NCI-H2029 treated with DMSO at 0.1 percent for 48 hours (cell line): ENCODE data around the gene DCTN1.
"Not testable (repeated sequence)": the region's sequence is repeated elsewhere in the genome, so short reads cannot be mapped to it uniquely, and the experiment has no call there.

Experiments
- DNase-seq: peaks from one replicate; lab custom pipeline; 2025; lab: John Stamatoyannopoulos, UW

Gene DCTN1

DNA sequence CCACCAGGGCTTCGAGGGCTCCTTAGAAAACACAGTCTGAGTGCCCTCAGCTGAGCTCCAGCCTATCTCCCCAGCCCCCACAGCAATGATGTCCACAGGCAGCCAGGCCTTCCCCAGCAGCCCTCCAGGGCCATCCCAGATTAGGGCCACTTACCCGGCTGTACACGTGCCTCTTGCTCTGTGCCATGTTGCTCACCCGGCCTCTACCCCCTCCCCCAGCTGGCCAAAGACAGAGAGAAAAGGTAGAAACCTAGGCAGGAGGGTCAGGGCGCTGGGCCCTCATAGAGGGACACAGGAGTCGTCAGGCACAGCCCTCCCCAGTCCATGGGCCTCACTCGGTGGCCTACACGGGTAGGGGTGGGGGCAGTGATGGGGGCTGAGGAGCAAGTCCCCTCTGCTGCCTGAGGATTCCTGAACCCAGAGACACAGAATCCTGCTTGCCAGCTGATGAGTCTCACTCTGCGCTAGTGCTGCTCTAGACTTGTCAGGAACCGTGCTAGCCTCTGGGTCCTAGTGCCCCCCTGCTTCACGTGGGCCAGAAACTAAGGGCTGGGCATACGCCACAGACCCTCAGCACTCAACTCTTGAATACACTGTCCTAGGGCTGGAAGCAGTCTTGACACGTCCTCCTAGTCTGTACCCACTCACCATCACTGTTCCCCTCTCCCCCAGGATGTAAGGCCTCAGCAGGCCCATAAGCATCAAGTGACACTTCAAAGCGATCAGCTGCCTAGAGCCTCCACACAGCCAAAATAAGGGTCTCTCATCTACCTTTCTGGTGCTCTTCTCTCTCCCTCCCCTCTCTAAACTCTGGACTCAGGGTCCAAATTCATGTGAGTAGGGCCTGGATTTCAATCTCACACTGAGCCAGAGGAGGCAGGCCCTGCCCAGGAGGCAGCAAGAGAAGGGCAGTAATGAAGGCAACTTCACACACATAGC is at the start of gene DCTN1:
TSS of gene DCTN1 (minus strand) at position 461 of the 939 bp plus-strand sequence. CDS start at position 187, 274 bp downstream.
- peak; percentile 4 for DNase-seq

GRCh38 chr2:74428675-74429074 is 48.6 kb upstream of the DCTN1 start:
- DNase-seq = no peak

DNA sequence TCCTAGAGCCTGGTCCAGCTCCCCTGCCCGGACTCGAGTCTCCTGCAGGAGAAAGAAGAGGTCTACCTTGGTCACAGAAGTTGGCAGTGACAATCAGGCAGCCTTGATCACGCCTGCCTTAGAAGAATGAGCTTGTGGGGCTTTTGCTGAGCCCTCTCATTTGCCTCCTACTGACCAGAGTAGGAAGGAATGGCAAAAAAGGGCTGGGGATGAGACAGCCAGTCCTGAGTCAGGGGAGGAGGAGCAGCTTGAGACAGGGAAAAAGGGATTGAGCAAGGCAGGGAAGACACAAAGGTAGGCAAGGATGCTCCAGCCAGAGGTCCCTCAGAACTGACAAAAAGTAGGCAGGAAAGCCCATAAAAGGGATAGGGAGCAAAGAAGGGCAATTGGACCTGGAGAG is 47.4 kb upstream of the DCTN1 start:
- DNase-seq = no peak

GRCh38 chr2:74426181-74426758 is 46.2 kb upstream of the DCTN1 start:
- no peak for DNase-seq

DNA sequence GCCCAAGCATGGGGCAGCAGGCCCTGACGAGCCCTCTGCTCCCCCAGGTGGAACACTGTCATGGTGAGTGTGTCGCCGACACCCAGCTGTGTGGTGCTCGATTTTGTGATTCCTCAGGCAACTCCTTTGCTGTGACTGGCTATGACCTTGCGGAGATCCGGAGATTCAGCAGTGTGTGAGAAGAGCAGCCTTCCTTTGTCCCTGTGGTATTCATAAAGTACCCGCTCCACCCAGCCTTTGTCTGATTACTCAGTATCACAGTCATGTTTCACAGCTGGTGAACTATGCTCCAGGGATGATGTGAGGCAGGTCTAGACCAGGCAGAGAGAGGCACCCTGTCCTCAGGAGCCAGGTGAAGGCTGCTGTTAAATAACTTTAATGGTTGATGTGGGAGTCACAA is 45.4 kb upstream of the DCTN1 start:
- DNase-seq = no peak

DNA sequence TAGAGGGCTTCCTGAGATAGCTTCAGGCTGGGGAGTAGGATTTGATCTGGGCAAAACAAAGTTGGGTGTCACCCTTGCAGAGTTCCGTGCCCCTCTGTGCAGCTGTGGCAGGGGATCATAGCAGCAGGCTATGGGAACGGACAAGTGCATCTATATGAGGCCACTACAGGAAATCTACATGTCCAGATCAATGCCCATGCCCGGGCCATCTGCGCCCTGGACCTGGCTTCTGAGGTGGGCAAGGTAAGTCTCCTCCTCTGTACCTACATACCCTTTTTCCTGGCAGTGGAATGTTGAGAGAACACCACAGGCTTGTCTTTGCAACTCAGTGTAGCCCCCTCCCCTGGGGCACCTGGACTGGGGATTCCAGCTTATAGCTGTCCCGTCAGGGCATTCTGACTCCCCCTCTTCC is 44.9 kb upstream of the DCTN1 start:
- no peak for DNase-seq

GRCh38 chr2:74424139-74424992 is 44.3 kb upstream of the DCTN1 start:
- DNase-seq = no peak

DNA sequence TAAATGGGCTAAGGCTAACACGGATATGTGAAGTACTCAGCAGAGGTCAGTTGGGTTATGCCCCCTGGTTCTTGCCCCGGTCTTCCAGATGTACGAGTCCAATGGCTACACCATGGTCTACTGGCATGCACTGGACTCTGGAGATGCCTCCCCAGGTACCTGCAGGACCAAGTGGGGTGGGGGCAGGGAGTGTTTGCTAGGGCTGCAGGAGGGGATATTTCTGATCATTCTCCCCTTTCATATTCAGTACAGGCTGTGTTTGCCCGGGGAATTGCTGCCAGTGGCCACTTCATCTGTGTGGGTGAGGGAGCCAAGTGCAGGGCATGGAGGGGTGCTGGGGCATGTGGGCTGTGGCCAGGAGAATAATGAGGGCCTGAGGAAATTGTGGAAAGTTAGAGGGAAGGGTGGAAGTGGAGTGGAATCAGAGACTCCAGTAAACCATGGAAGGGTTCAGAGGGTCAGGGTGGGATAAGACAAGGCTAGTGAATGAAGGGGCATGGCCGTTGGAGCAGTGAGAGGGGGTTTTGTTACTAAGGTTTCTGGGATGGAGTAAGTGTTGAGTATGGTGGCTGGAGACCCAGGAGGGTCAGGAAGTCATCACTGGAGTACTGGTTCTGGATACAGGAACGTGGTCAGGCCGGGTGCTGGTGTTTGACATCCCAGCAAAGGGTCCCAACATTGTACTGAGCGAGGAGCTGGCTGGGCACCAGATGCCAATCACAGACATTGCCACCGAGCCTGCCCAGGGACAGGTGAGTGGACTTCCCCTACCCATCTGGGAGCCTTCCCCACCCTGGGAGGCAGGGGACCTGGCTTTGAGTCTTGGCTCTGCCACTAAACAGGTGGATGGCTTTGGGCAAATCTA is 43.4 kb upstream of the DCTN1 start:
- no peak for DNase-seq

DNA sequence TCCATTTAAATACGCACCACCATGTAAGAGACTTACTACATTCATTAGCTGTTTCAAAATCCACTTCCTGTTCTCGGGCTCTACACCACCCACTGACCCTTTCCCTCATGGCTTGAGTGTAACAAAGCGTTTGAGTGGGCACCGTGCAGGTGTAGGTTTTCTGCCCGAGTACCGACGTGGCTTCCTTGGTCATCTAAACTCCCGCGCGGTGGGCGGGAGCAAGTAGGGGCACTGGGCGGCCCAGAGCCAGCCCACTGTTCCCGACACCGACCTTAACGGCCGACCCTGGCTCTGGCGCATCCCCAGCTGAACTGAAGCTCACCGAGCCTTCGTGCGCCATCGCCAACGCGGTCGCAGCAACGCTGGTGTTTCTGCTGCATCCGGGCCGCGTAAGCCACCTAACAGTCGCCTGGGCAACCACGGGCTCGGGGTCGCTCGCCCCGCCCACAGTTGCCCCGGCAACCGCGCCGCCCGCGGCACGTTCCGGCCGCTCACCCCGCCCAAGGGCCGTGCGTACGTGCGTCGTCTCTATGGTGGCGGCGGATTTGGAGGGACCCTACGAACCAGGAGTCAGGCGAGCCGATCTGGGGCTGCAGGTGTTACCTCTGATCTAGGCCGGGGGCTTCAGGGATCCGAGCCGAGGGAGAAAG is 41.2 kb upstream of the DCTN1 start, which contains the start of the genes C2orf81 and WDR54:
TSS of gene C2orf81 (minus strand) at position 399 of the 650 bp plus-strand sequence. CDS start at position 340, 59 bp downstream.
TSS of gene WDR54 (plus strand) at position 510 of the 650 bp plus-strand sequence. CDS start 424 bp downstream, outside the sequence.
- peak; percentile 46 for DNase-seq

DNA sequence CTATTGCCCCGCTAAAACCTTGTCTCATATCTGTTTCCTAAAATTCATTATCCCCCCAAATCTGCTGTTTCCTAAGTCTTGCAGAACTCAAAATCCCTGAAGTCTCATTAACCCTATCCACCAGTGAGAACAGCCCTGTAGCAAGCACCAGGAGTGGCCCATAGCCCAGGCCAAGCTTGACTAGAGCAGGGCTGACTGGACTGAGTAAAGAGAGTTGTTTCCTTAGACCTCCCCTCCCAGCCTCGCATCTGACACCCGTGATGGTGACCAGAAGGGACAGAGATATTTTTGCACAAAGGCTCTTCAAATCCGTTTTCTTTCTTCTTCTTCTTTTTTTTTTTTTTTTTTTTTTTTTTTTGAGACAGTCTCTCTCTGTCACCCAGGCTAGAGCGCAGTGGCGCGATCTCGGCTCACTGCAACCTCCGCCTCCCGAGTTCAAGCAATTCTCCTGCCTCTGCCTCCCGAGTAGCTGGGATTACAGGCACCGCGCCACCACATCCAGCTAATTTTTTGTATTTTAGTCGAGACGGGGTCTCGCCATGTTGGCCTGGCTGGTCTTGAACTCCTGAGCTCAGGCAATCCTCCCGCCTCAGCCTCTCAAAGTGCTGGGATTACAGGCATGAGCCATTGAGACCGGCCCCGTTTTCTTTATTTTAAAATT is 40.5 kb upstream of the DCTN1 start:
- not testable (repeated sequence) for DNase-seq

DNA sequence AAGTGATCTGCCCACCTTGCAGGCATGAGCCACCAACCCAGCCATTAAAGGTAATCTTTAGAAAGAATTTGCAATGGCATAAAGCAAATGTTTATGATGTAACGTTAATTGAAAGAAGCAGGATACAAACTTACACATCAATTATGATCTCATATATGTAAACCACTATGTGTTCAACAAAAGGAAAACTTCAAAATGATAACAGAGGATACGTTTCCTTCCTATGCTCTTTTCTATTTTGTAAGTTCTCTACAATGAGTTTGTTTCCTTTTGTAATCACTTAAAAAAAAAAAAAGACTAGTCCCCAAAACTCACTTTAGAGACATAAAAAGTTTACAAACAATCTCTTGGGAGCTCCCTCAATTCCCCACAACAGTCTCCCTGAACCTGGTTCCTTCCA is 39.9 kb upstream of the DCTN1 start:
- no peak for DNase-seq

GRCh38 chr2:74419345-74419744 is 39.2 kb upstream of the DCTN1 start:
- DNase-seq = no peak

DNA sequence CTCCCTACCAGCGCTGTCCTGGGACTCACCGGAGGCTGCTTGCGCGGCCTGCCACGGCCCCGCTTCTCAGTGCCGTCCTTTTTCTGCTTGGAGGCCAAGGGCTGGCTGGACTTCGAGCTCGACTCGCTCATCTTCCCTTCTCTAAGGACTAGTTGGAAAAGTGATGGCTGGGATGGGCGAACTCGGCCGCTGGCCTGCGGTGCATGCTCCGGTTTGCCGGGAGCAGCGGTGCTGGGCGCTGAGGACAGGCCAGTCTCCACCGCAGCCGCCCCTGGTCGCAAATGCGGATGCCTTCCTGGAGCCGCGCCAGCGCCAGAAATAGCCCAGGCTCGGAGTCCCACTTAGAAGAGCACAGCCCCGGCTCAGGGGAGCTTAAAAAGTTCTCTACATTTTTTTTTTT is 38.2 kb upstream of the DCTN1 start:
- no peak for DNase-seq

DNA sequence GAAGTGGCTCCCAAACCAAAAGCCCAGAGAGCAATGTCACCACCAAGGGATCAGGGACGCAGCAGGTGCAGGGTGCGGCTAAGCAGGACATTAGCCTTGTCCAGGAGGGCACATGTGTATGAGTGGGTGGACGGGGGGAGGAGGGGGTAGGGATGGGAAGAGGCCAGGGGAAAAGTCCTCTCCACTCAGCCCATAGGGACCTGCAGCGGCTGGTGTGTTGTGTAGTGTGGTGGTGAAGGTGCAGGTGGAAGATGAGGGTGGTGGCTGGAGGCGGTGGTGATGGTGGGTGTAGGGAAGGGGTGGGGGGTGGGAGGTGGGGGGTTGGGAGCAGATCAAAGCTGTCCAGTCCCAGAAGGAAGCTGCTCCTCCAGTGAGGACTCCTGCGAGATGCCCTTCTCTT is 37.7 kb upstream of the DCTN1 start:
- no peak for DNase-seq

DNA sequence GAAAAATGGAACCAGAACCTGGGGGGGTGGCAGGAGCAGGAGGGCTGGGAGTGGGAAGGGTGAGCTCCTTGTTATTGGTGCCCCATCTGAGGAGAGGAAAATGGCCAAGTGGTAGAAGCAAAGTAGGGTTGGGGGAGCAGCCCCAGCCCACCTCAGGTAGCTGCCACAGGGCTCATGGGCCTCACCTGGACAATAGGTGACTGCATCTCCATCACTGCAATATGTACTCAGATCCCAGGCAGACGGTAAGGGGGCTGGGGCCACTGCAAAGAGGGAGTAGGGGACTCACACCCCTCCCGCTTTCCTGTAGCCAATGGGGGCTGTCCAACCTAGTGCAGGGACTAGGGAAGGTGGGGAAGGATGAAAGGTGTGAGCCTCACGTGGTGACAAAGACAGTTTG is 37.1 kb upstream of the DCTN1 start:
- DNase-seq = no peak

- no peak for DNase-seq
Observed at GRCh38 chr2:74416778-74417177, 36.7 kb upstream of the DCTN1 start.

DNA sequence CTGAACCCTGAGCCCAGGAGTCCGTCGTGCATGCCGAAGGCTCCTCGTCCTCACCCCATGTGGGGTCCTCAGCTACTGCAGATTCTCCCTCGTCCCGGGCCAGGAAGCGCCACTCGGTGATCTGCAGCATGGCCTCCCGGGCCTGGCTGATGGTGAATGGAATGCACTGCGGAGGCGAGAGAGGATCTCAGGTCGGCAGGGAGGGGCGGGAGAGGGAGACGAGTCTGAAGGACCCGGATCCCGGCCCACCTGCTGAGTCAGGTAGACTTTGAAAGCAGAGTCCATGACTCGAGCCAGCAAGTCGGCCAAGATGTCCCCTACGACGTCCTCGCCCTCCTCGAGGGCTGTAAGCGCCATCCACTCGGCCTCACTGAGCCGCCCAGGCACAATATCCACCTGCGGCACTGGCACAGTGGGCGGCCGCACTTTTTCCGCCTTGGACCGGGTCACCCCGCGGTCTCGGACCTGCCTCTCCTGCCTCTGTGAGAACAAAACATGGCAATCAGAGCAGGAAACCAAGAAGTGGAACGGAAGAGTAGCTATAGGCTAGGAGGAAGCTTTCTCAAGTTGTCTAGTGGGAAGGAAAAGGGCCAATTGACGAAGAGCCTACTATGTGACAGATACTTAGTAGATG is 35.8 kb upstream of the DCTN1 start:
- no peak for DNase-seq

- no peak for DNase-seq
Observed at GRCh38 chr2:74414881-74415761, 35.0 kb upstream of the DCTN1 start.

DNA sequence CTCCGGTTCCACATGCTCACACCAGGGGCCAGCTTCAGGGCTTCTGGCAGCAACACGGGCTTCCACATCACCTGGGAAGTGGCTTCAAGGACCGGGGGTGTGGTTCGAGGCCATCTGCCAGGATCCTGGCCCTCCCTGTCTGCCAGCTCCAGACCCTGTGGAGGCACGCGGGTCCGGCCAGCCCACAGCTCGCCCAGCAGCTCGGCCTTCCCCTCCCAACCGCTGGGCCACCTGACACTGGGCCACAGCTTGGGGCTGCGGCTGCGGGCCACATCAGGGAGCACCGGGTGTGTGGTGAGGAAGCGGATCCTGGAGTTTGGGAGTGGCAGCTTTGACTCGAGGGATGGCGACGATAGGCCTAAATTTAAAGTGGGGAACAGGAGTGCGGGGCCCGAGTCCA is 34.3 kb upstream of the DCTN1 start:
- DNase-seq = no peak
